ENCODE results near the gene EIF4A3.
"Not testable (repeated sequence)": the region's sequence is repeated elsewhere in the genome, so short reads cannot be mapped to it uniquely, and the experiment has no call there.

EIF4A3 gene

DNA sequence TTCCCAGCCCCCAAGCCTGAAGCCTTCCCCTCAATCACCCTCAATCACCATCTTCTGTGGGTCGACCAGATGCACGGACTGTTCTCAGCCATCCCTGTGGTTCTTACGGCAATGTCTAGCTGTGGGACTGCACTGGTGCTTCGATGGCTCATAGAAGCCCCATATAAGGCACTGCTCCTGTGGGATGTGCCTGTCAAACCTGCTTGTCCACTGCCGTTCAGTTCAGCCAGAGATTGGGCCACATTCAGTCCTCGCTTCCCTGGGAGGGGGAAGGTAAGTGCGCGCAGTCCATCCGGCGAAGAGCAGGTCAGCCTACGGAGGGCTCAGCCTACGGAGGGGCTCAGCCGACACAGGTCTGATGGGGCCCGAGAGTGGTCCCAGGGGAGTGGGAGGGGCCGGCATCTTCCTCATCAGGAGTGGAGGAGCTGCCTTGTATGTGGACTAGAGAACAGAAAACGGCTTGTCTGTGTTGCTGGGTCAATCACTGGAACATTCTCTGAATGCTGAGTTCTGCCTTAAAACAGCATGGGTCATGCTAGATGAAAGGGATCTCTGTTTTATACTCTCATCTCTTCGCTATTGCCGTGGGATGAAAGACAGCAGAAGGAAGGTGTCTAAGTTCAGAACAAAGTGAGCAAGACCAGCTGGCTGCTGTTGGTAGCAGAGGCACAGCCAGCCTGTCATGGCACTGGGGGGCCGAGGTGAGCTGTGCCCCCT, 23.0 kb upstream of the EIF4A3 start, which contains the start of gene CARD14:
CARD14 (plus strand) TSS at position 247 of the 717 bp plus-strand sequence. CDS start 11,409 bp downstream, outside the sequence.
- DNase-seq = no peak

DNA sequence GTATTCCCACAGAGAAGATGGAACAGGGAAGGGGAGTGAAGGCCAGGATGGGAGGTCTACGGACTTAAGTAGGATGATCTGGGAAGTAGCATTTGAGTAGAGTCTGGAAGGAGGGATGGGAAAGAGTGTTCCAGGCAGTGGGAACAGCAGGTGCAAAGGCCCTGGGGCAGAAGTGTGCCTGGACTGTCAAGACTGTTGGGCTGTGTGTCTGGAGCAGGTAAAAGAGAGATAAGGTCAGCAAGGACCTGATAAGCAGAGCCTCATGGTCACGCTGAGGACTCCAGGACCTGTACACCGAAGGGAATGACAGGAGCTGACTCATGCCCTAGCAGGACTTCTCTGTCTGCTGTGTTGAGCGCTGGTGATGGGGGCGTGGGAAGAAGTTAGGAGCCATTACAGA, 22.2 kb upstream of the EIF4A3 start:
- DNase-seq = no peak

GRCh38 chr17:80168371-80168770, 21.4 kb upstream of the EIF4A3 start:
- DNase-seq = no peak

GRCh38 chr17:80166446-80166845, 19.5 kb upstream of the EIF4A3 start:
- DNase-seq = no peak

DNA sequence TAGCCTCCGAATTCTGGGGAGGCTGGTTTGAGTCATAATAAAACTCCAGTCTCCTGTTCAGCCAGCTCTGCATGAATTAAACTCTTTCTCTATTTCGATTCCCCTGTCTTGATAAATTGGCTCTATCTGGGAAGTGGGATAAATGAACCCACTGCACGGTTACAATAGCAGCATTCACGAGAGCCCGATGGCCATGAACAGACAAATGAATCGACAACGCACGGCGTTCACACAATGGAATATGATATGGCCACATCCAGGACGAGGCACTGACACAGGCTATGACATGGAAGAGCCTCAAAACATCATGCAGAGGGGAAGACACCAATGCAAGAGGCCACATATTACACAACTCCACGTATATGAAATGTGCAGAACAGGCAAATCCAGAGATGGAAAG, 17.3 kb upstream of the EIF4A3 start:
- no peak for DNase-seq

GRCh38 chr17:80163336-80163735, 16.4 kb upstream of the EIF4A3 start:
- DNase-seq = no peak

GRCh38 chr17:80160536-80160935, 13.6 kb upstream of the EIF4A3 start:
- no peak for DNase-seq

DNA sequence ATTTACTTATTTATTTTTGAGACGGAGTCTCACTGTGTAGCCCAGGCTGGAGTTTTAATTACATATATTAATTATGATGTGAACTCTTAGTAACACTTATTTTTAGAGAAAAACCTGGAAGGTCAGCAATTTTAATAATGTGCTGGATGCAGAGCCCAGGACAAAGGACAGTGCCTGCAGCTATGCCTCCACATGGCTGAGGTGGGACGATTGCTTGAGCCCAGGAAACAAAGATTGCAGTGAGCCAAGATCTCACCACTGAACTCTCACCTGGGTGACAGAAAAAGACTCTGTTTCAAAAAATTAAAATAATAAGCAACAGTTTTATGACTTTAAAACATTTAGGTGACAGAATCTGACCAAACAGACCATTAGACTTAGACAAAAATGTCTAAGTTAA, 11.9 kb upstream of the EIF4A3 start:
- no peak for DNase-seq

GRCh38 chr17:80155600-80155999, 8.7 kb upstream of the EIF4A3 start:
- DNase-seq = not testable (repeated sequence)

GRCh38 chr17:80154166-80154565, 7.2 kb upstream of the EIF4A3 start:
- DNase-seq = no peak

DNA sequence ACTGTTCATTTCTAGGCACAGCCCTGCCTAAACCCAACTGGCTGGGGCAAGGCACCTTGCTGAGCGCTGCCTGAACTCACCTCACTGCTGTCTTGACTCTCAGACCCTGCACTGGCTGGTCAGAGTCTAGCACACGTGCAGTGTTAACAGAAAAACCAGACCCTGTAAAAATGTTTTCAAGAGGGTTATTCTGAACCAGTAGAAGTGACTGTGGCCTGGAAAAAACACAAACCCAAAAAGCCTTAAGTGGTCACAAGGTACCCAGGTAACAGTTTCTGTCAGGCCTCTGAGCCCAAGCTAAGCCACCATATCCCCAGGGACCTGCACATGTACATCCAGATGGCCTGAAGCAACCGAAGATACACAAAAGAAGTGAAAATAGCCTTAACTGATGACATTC, 6.1 kb upstream of the EIF4A3 start:
- DNase-seq = no peak

DNA sequence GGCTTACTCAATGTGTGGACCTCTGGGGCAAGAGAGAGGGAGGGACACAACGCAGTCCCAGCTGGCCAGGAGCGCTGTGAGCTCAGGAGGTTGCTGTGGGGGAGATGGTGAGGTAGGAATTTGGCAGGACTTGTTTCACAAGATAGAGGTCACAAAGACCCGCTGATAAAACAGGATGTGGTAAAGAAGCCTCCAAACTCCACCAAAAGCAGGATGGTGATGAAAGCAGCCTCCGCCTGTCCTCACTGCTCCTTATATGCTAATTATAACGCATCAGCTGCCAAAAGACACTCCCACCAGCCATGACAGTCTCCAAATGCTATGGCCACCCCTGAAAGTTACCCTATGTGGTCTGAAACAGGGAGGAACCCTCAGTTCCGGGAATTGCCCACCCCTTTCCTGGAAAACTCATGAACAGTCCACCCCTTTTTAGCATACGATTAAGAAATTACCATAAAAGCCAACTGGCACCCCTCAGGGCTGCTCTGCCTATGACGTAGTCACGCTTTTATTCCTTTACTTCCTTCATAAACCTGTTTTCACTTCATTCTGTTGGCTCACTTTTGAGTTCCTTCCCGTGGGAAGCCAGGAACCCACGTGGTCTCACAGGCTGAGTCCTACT, 5.3 kb upstream of the EIF4A3 start:
- DNase-seq = peak; percentile 41

GRCh38 chr17:80151333-80151732, 4.4 kb upstream of the EIF4A3 start:
- peak; percentile 59 for DNase-seq

DNA sequence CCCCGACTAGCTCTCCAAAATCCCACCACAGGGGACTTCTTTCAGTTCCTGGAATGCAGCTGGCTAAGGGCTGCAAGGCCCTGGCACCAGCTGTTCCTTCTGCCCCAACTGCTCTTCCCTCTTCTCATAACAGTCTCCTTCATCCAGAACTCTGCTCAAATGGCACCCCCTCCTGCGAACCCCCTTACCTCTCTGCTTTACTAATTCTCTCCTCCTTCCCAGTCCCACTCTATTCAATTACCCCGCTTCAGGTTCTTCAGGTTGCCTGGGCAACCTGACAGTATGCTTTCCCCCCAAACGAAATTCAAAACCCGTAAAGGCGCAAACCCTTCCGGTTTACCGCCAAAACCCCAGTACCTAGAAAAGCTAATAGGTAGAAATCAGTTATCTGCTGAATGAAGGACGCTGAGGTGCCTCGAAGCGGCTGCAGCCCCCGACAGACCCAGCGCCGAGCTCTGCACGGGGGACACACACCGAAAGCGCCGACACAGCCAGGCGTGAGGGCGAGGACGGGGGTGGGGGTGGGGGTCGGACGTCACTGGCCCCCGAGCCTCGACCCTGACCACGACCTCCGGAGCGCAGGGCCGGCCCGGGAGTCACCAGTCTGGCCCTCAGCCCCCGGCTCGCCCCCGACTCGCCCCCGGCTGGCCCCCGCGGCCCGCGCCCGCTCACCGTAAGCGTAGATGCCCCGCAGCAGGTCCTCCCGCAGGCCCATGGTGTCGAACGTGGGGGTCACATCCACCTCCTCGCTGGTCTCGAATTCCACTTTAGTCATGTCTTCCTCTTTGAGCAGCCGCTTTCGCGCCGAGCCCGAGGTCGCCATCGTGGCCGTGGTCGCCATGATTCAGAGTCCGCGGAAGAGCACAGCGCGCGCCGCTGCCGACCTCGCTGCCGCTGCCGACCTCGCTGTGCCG, 550 bp downstream of the EIF4A3 start:
- peak; percentile 15 for DNase-seq

DNA sequence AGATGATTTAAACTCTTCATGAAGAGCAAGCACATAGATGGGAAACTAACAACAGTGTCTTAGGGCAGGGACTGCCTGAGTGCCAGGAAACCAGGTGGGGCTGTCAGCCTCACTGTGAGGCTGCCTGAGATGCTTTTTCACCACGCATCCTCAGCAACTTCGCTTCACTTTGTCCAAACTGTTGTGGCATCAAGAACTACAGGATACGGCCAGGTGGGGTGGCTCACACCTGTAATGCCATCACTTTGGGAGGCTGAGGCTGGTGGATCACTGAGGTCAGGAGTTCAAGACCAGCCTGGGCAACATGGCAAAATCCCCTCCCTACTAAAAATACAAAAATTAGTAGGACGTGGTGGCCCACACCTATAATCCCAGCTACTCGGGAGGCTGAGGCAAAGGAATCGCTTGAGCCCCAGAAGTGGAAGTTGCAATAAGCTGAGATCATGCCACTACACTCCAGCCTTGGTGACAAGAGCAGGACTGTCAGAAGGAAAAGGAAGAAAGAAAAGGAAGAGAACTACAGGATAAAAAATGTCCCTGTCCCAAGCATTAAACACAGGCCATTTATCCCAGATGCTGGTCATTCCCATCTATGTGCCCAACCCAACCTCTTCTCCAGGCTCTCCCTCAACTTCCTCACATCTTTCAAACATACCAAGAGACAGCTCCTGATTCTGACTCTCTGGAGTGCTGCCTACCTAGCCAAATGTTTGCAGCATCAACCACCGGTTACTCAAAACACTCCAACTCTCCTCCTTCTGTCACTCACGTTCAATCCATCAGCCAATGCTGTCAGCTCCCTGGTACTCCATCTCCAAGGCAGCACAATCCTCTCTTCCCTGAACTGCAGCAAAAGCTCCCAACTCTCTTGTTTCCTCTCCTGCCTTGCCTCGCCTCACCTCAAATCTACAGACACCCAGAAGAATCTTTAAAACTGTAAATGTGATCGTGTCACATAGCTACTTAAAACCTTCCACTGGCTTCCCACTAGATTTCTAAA, 1.6 kb downstream of the EIF4A3 start:
- no peak for DNase-seq

DNA sequence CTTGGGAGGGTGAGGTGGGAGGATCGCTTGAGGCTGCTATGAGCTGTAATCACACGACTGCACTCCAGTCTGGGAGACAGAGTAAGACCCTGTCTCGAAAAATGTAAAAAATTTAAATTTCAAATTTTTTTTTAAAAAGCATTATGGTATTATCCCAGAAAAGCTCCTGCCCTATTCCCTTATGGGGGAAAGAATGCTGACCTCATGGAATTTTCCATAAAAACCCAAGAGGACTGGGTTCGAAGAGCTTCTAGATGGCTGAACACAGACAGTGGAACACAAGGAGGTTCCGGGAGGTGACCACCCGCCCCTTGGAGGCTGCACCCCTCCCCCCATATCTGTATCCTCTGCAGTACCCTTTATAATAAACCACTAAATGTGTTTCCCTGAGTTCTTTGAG, 4.0 kb downstream of the EIF4A3 start:
- DNase-seq = no peak

- no peak for DNase-seq
Observed at GRCh38 chr17:80141463-80142165, 5.3 kb downstream of the EIF4A3 start.

- no peak for DNase-seq
Observed at GRCh38 chr17:80138856-80139426, 8.0 kb downstream of the EIF4A3 start.

- no peak for DNase-seq
Observed at GRCh38 chr17:80137131-80137530, 9.8 kb downstream of the EIF4A3 start.

DNA sequence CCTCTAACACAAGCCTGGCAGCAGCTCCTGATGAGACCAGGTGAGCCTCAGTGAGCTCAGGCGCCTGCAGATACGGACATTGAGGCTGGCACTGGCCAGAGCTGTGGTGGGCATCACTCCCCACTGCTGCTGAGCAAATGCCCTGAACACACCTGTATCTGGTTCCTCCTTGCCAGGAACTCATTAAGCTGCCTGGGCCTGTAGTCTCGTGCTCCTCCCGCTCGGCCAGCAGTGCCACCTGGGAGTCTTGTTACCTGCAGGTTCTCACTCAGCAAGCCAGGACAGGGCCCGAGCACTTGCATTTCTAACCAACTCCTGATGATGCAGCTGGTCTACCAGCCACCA, 13.3 kb downstream of the EIF4A3 start:
- DNase-seq = no peak

GRCh38 chr17:80132906-80133625, 13.9 kb downstream of the EIF4A3 start:
- DNase-seq = no peak
